Tibial nerve (tissue), 4 donors: ENCODE data around the gene ZER1.

Experiments
- CTCF ChIP-seq, 5 experiments: fragments of 200-600 bp in 3 of 5; fragments of 450-650 bp in 2 of 5; sonication (generic) in 3 of 5; IDR thresholded peaks; one replicate each; pipeline ENCODE4 v1.5.1; 2016 to 2019; ENCODE audit warnings: antibody characterized with exemption in 5 of 5, mild to moderate bottlenecking in 3 of 5, moderate library complexity in 2 of 5
- EP300 ChIP-seq, 2 donors: sonication (generic); formaldehyde crosslinking; IDR thresholded peaks; one replicate each; pipeline ENCODE4 v1.6.1; 2017; ENCODE audit warnings: antibody characterized with exemption in 2 of 2, mild to moderate bottlenecking in 1 of 2

- TF ChIP-seq CTCF (IDR thresholded peaks at IDR 0.05) (no peak), EP300 (IDR thresholded peaks at IDR 0.05) (no peak)
These were observed 49.2 kb upstream of the ZER1 start for GRCh38 chr9:128820665-128821583.
